ENCODE results near the gene ANKIB1.
"Not testable (repeated sequence)": the region's sequence is repeated elsewhere in the genome, so short reads cannot be mapped to it uniquely, and the experiment has no call there.

ANKIB1 gene

DNA sequence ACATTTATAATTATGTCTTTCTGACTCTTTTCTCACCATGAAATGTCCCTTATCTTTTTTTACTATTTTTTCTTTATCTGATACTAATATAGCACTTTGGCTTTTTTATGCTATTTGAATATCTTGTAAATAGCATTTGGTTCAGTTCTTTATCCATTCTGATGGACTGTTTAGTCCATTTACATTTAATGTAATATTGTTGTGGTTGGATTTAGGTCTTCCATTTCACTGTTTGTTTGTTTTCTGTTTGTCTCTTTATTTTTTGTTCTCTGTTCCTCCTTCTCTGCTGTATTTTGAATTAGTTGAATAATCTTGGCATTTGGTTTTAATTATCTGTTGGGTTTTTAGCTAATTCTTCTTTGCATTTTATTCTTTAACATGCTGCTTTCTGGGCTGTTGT is 89.8 kb downstream of the ANKIB1 start:
- no peak for DNase-seq

DNA sequence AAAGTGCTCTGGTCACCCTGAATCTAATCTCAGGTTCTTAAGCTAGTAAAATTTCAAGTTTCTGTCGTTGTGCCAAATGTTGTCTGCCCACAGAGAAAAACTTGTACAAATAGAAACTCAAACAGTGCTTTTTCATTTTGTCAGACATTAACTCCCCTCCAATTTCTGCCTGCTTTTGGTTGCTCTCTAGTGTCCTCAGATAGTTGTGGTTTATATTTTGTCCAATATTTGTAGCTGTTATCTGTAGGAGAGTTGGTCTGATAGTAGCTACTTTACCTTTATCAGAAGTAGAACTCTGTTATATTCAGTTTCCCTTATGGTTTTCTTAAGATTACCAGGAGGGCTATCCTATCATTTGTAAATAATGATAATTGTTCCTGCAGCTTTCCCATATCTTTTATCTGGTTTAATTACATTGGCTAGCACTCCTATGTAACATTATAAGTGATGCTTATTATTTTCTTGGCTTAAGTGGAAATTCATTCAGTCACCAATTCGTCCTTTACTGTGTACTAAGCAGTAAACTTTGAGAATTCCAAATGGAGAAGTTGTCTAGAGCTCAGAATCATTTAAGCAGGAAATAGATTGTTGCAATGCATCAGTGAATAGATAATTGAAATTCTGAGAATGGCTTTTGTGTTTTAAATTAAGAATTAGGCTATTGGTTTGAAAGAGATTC is 91.0 kb downstream of the ANKIB1 start:
- no peak for DNase-seq

DNA sequence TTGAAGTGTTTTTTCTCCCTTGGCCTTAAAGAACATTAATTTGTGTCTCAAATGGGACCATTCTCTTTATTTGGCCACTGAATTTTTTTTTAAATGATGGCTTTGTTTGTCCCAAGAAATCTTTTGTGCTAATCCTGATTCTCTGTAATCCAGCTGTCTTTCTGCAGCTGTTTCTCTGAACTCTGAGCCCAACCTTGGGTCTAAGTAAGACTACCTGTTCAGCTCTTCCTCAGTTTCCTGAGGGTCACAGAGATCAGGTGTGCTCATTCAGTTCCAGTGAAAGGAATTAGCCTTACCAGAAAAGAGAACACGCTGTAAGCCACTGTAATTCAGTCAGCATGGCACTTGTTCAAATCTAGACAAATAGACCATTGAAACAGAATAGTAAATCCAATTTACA is 94.2 kb downstream of the ANKIB1 start:
- no peak for DNase-seq

DNA sequence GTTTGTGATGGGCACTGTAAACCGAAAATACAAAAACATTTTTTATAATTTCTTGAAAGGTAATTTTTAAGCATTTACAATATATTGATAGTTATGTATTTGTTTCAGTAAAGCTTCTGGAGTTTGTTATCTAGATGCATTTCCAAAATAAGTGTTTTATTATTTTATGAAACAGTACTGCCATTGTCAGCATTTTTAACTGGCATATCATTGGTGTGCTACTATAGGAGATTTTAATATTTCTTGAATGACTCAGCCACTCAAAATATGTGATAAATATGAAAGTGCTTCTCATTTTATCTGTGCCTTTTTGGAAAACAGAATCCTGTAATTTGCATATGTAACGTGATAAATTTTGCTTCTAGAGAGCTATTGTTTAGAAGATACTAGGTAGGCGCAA is 97.9 kb downstream of the ANKIB1 start:
- DNase-seq, result no peak

DNA sequence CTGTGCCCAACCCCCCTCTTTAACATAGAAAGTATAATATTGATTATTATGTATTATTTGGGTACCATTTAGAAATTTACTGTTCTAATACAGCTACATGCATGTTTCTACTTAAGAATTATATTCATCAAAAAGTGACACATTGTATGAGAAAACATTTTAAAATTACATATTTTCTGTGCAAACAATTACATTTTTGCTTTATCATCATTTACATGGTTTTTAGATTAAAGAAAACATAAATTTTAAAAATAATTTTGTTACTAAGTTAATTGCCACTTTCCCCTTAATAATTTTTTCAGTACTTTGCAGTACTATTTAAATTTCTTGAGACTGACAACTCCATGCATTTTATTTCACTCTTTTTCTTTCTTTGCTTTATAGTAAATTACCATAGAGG is 106.2 kb downstream of the ANKIB1 start:
- DNase-seq, result no peak

DNA sequence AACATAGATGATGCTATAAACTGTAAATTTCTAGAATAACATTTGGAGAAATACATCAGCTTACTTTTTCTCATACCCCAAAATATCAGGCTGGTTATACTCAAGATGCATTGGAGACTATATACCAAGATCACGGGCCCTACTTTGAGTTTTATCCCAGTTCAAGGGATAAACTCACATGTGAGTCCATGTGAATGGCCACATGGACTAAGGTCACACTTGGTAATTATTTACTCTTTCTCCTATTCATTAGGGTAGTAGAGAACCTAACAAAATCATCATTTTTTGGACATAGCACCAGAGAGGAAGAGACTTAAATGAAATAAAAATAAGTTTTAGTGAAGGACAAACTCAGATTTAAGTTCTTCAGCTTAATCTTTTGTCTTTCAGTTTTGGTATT is 108.4 kb downstream of the ANKIB1 start:
- no peak for DNase-seq

DNA sequence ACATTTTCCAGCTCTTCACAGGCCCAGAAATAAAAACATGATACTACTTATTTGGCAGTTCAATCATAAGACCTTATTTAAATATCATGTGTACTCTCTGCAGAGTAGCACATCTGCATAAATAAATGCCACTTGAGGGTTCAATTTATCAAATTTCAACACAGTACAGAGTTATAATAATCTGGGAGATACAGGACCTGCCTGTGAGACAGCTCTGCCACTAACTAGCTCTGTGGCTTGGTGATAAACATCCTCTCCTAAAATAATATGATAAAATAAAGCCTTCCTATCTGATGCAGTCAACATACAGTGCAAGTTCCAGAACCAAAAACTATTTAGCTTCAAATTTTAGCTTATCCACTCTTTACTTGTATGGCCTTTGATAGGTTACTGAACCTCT is 110.6 kb downstream of the ANKIB1 start:
- DNase-seq, result no peak

DNA sequence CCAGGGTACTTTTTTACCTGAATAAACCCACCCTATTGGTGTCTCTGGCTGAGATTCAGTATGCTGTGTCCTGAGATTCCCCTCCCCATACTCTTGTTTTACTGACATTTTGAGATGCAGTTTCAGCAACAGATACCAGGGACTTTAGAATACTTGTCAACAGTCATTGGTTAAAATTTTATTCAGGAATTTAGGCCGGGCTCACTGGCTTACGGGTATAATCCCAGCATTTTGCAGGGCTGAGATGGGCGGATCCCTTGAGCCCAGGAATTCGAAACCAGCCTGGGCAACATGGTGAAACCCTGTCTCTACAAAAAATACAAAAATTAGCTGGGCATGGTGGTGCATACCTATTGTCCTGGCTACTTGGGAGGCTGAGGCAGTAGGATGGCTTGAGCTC is 111.5 kb downstream of the ANKIB1 start:
- DNase-seq, result no peak

DNA sequence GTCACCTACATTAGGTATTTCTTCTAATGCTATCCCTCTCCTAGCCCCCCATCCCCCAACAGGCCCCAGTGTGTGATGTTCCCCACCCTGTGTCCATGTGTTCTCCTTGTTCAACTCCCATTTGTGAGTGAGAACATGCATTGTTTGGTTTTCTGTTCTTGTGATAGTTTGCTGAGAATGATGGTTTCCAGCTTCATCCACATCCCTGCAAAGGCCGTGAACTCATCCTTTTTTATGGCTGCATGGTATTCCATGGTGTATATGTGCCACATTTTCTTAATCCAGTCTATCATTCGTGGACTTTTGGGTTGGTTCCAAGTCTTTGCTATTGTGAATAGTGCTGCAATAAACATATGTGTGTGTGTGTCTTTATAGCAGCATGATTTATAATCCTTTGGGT is 113.4 kb downstream of the ANKIB1 start:
- DNase-seq, result not testable (repeated sequence)

DNA sequence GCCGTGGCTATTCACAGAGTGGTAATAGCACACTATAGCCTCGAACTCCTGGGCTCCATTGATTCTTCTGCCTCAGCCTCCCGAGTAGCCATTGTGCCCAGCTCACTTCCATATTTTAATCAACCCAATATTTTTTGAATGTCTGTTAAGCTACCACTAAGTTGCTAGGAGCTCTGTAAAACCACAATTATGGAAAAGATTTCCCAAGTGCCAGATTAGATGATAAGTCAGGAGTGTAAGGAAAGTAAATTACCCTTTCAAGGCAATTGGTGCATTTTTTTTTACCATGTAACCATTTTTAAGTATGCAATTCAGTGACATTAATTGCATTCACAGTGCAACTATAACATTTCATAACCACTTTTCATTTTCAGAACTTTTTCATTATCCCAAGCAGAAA is 114.0 kb downstream of the ANKIB1 start:
- DNase-seq, result no peak

DNA sequence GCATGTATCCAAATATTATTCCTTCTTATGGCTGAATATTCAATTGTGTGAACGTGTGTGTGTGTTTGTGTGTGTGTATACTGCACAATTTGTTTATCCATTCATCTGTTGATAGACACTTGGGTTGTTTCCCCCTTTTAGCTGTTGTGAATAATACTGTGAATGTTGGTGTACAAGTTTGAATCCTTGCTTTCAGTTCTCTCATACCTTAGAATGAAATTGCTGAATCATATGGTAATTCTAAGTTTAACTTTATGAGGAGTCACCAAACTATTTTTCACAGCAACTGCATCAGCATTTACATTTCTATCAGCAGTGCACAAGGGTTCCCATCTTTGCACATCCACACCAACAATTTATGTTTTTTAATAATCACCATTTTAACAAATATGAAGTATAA is 114.6 kb downstream of the ANKIB1 start:
- DNase-seq, result no peak

DNA sequence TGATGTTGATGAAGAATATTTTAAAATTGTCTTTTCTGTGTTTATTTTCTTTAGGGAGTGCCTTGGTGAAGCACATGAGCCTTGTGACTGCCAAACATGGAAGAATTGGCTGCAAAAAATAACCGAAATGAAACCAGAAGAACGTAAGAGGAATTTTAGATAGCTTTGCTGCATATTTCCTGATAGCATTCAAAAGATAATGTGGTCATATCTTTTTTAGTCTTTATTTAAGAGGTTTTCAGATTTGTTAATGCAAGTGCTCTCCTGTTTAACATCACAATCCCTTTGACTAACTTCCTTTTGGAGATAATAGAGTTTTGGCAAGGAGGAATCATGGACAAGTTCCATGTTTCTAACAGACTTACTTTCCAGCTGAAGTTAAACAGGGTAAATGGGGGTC is 116.4 kb downstream of the ANKIB1 start:
- DNase-seq, result no peak

DNA sequence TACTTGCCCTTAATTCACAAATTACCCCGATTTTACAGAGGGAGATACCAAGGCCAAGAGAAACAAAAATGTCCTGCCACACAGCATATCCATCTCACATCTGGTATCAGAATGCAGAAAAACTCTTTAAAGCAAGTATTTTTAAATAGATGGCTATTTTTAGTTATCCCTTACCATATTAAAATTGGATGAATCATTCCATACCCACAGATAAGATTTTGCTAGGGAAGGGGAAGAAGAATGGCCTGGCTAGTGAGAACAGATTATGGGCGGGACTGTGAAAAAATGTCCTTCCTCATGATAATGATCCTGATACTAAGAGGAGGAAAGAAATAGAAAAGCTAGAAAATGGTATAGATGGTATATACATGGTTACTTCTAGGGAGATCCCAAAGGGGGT is 121.0 kb downstream of the ANKIB1 start:
- DNase-seq, result no peak

DNA sequence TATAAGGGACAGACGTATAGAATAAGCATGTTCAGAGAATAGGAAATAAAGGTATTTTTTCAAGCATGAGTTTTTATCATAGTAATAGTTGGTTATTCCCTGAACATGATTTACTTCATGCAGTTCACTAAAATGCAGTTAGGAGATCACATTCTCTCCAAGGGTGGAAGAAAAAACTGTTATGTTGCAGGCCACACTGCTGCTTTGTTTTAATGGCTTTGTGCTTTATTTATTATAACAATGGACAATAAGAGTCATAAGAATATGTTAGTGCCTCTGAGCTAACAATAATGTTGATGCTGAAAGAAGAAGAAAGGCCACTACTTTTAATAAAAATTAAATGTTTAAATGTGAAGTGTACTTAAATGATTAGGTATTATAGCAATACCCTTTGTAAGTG is 123.0 kb downstream of the ANKIB1 start:
- DNase-seq, result no peak

DNA sequence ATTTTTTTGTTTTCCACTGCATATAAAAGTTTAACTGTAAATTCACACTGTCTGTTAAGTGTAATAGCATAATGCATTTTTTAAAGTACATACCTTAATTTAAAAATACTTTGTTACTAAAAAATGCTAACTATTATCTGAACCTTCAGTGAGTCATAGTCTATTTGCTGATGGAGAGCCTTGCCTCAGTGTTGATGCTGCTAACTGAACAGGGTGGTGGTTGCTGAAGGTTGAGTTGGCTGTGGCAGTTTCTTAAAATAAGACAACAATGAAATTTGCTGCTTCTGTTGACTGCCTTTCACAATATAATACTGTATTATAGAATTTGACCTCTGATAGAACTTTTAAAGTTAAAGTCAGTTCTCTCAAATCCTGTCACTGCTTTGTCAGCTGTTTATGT is 129.2 kb downstream of the ANKIB1 start:
- DNase-seq, result no peak

DNA sequence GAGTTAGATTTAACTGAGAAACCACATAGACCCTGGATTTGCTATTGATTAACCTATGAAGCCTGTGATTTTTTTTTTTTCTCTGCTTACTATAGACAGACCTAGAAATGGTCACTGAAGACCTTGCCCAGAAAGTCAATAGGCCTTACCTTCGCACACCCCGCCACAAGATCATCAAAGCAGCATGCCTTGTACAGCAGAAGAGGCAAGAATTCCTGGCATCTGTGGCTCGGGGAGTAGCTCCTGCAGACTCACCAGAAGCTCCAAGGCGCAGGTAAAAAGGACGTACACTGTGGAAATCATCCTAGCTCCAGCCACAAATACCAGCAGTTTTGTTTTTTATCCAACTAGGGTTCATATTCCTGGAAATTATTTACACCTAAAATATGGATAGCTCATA is 145.3 kb downstream of the ANKIB1 start:
- no peak for DNase-seq

DNA sequence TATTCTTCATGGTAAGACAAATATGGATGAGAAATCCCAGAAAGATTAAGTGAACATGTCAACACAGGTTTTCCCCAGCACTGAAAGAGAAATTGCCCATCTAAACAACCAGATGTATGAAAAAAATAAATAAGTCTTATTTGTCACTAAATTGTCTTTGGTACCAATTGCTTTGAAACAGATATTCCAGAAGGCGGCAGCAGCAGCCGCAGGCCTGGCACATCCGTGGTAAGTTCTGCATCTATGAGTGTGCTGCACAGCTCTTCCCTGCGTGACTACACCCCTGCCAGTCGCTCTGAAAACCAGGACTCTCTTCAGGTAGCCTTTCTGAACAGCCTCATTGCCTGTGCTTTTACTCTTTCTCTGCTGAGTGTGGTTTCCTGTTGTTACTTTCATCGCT is 151.8 kb downstream of the ANKIB1 start:
- no peak for DNase-seq

DNA sequence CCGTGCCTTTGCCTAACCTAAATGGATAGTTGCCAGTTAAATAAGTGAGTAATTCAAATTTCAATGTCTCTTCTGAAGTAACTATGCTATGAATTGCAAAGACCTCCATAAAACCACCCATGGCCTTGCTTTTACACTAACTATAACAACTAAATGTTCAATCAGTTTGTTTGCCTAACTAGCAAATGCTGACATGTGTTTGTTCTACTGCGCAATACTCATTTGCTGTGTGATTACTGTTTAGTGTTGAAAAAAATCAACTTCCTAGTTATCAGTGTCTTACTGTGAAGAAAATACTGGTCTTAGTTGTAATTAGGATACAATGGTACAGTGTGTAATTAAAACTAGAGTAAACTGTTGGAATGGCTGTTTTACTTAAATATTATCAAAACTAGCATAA is 154.2 kb downstream of the ANKIB1 start:
- DNase-seq, result no peak

DNA sequence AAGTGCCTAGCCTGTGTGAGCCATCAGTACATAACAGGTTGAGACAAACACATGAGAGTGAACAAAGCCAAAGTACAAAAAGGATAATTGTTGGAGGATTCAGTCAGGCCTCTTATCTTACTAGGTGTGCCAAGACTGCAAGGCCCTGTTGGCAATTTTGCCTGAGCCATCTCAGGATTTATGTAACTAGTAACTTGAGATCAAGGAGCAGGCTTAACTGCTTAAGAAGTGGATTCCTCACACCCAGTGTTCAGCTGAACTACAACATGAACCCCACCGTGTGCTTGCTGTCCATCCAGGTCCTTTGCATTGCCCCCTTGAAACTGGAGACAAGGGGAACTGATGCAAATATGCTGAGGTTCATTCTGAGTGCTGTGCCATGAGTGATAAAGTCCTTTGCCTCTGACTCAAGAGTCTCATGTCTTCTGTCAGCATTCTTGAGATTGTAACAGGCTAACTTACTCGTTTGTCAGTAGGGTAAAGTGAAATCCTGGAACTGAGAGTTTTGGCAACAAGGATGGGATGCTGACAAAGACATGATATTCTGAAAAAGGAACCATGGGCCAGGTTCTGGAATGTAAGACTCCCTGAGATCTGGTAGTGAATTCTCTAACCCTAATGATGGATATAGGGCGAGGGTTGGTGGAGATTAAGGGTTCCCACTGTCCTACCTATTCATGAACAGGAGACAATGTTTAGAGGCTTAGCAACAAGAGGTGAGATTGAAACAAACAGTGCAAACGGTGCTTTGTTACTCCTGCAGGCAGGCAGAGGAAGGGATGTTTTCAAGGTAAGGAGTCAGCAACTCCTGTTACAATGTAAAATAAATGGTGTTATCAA is 157.4 kb downstream of the ANKIB1 start:
- no peak for DNase-seq

DNA sequence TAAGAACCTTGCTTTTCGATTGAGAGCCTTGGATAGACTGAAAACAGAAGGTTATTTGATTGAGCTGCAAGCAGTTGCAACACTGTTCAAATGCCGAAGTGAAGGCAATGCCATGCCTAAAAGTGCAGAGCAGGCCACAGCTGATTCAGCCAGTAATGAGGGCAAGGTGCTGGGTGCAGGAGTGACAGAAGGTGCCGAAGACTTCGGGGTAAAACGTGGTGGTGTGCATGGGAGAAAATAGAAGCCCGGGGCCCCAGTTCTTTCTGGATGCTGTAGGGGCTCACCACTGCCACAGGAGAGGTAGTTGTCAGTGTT is 157.9 kb downstream of the ANKIB1 start:
- DNase-seq, result no peak

DNA sequence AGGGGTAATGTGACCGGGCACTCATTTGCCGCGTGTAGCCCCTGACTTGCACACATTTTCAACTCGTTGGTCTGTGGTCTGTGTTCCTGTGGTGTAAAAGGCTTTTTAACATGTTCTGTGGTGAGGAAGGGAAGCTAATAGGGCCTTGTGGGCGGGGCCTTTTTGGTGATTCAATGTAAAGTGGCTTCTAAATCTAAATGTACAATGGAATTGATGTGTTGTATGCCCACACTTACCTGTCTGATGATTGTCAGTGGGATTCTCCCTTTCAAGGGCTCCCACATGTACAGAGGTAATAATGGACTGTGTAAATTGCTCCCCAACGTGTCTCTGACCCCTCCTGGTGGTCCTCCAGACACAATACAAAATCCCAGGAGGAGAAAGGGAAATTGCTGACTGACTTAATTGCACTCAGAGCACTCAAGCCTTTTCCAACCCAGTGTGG is 158.4 kb downstream of the ANKIB1 start:
- DNase-seq, result no peak

DNA sequence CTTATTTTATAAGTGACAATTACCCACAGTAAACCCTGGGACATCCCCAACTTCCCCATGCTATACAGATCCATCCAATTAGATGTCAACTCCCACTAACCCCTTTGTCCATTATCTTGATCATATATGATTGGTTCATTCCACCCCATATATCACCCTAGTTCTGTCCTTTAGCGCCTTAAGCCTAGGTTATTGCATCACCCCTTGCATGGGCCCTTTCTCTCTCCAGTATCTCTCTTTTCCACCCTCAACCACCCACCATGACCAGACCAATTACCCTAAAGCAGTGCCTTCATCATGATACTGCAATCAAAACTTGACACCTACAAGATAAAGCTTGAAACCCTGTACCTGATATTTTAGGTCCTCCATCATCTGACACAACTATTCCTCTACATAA is 163.6 kb downstream of the ANKIB1 start:
- DNase-seq, result no peak

DNA sequence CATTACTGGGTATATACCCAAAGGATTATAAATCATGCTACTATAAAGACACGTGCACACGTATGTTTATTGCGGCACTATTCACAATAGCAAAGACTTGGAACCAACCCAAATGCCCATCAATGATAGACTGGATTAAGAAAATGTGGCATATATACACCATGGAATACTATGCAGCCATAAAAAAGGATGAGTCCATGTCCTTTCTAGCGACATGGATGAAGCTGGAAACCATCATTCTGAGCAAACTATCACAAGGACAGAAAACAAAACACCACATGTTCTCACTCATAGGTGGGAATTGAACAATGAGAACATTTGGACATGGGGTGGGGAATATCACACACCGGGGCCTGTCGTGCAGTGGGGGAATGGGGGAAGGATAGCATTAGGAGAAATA is 164.4 kb downstream of the ANKIB1 start:
- DNase-seq, result not testable (repeated sequence)

DNA sequence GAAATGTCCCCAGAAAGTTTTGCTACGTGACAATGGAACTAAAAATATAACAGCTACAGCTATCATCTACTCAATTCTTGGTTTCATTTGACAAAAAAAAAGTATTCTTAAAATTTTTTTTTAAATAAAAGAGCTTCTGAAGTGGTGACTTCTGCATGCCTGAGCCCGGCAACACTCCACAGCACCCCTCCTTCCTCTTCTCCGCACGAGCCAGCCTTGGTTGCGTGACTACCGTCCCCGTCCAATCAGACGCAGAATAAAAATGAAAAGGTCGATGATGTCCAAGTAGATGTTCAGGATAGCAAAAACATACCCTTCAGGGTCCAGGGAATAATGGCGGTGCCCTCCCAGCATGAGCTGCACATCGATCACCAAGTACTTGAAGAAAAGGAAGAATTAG is 167.0 kb downstream of the ANKIB1 start:
- no peak for DNase-seq

DNA sequence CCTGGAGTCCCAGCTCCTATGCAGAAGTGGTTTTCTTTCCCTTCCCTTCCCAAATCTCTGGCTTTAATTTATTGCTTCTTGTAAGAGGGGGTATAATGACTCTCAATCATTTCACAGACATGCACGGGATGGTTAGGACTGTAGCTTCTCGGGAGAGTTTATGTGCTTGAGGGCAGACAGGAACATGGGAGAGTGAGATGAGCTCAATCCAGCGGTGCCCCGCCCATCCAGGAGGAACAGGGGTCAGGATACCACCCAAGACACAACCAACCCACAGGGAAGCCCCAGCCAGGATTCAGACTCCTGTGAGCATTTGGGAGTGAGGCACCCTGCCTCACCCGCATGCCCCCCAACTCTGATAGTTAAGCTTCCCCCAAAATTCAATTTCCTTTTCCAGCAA is 167.8 kb downstream of the ANKIB1 start:
- no peak for DNase-seq
